Measurements from ENCODE around the gene FHIT. TPM values are rescaled to one million over a fixed set of nuclear protein-coding genes. Genes with fewer than 3 reads are reported as not detected.

FHIT gene
- total and polyA plus RNA-seq, 2 experiments from 2014 or later, result 9.7 to 16.2 TPM

DNA sequence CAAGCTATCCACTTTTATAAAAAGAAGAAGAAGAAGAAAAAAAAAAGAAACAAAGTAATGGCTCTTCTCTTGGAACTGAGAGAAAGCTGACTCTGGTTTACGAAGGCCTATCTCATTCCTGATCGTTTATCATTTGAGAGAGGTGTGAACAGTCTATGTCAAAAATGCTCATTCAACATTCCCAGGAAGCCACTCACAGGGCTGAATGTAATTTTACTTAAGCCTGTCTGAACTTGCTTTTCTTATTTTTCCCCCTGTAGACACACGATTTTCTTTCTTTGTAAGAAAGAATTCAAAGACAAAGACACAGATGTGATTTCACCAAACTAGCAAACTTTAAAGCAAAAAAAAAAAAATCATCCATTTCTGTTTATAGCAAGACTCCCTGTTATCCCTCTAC is 805.8 kb downstream of the FHIT start:
- no peaks in the 10 kb centered on the region for H3K4me1 ChIP-seq (ENCODE audit: insufficient read depth)
- no peaks in the 10 kb centered on the region for H3K79me2 ChIP-seq
- no peaks in the 10 kb centered on the region for H4K20me1 ChIP-seq (ENCODE audit: insufficient read depth, poor library complexity, severe bottlenecking)
- no peaks in the 10 kb centered on the region for H3K9me2 ChIP-seq (replicated peaks; ENCODE audit: insufficient read depth)
- no peak overlapping the region for H3K4me2 ChIP-seq
- no peaks in the 10 kb centered on the region for H3K36me3 ChIP-seq (replicated peaks; ENCODE audit: insufficient read depth, low read depth)
- no peak for DNase-seq (ENCODE audit: low spot score)
- no peaks in the 10 kb centered on the region for H3K9me3 ChIP-seq (ENCODE audit: low read depth)
- 54% methylated on average over 3 of the region's 3 CpGs for WGBS (ENCODE audit: low lambda C conversion rate, missing lambda C conversion rate)
- H2AFZ ChIP-seq, result no peak overlapping the region
- no peak for TF ChIP-seq EZH2 (IDR thresholded peaks at IDR 0.05; ENCODE audit: borderline replicate concordance)
- H3K27me3 ChIP-seq, result no peaks in the 10 kb centered on the region
- no peak overlapping the region for H3K27ac ChIP-seq
- no peak overlapping the region for H3K4me3 ChIP-seq

DNA sequence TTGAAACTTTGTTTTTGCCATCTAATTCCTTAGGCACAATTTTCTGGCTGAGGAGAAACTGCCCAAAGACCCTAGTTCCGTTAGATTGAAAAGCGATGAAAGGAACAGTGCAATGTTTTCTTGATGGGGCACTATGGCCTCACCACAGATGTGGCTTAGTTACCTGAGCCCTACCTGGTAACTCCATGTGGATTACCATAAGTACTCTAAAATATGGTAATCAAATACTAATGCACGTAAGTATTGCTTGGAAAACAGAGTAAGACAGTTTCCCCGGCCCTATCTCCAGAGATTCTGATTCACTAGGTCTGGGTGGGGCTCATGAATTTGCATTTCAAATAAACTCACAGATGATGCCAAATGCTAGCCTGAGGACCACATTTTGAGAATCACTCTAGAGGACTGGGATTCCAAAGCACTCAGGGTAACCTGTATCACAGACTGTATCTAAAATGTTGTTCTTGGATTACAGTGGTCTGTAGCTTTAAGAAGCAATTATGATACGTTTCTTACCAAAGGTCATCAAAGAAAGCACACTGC is 806.3 kb downstream of the FHIT start:
- H4K20me1 ChIP-seq (ENCODE audit: insufficient read depth, poor library complexity, severe bottlenecking), result no peaks in the 10 kb centered on the region
- WGBS (ENCODE audit: low lambda C conversion rate, missing lambda C conversion rate), result 68% methylated on average over 5 of the region's 5 CpGs
- no peak for DNase-seq (ENCODE audit: low spot score)
- H3K79me2 ChIP-seq, result no peaks in the 10 kb centered on the region
- no peak for TF ChIP-seq EZH2 (IDR thresholded peaks at IDR 0.05; ENCODE audit: borderline replicate concordance)
- TF ChIP-seq, protein P1, sequence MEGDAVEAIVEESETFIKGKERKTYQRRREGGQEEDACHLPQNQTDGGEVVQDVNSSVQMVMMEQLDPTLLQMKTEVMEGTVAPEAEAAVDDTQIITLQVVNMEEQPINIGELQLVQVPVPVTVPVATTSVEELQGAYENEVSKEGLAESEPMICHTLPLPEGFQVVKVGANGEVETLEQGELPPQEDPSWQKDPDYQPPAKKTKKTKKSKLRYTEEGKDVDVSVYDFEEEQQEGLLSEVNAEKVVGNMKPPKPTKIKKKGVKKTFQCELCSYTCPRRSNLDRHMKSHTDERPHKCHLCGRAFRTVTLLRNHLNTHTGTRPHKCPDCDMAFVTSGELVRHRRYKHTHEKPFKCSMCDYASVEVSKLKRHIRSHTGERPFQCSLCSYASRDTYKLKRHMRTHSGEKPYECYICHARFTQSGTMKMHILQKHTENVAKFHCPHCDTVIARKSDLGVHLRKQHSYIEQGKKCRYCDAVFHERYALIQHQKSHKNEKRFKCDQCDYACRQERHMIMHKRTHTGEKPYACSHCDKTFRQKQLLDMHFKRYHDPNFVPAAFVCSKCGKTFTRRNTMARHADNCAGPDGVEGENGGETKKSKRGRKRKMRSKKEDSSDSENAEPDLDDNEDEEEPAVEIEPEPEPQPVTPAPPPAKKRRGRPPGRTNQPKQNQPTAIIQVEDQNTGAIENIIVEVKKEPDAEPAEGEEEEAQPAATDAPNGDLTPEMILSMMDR (IDR thresholded peaks at IDR 0.05; ENCODE audit: poor library complexity), result no peak
- no peak for TF ChIP-seq EZH2phosphoT487 (IDR thresholded peaks at IDR 0.05; ENCODE audit: low read depth, severe bottlenecking, unreplicated experiment)
- no peak overlapping the region for H3K27ac ChIP-seq
- H3K27me3 ChIP-seq, result no peaks in the 10 kb centered on the region
- H3K4me3 ChIP-seq, result no peak overlapping the region
- no peaks in the 10 kb centered on the region for H3K9me3 ChIP-seq (ENCODE audit: low read depth)
- no peaks in the 10 kb centered on the region for H3K36me3 ChIP-seq (replicated peaks; ENCODE audit: insufficient read depth, low read depth)
- H3K4me1 ChIP-seq (ENCODE audit: insufficient read depth), result no peaks in the 10 kb centered on the region
- no peak overlapping the region for H2AFZ ChIP-seq
- no peak overlapping the region for H3K4me2 ChIP-seq
- no peaks in the 10 kb centered on the region for H3K9me2 ChIP-seq (replicated peaks; ENCODE audit: insufficient read depth)

DNA sequence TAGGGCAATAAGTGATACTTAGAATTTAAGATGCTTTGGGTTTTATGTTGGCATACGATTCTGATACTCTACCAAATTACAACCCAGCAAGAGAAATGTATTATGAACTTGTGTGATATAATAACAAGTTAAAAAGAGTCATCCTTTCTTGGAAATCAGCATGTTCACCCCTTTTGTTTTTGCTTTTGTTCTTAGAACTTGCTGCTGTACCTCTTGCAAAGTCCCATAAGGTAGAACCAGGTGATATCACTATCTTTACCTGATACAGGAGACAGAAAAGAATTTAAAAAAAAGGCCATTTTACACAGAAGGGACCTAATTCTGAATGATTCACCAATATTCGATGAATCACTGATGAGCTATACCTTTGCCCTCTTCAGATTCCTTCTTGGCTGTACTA is 810.4 kb downstream of the FHIT start:
- TF ChIP-seq, protein P1 (IDR thresholded peaks at IDR 0.05; ENCODE audit: poor library complexity), result no peak
- TF ChIP-seq EZH2 (IDR thresholded peaks at IDR 0.05; ENCODE audit: borderline replicate concordance) (no peak), EZH2phosphoT487 (IDR thresholded peaks at IDR 0.05; ENCODE audit: low read depth, severe bottlenecking, unreplicated experiment) (no peak)
- H3K79me2 ChIP-seq, result no peaks in the 10 kb centered on the region
- no peaks in the 10 kb centered on the region for H3K36me3 ChIP-seq (replicated peaks; ENCODE audit: insufficient read depth, low read depth)
- no peaks in the 10 kb centered on the region for H4K20me1 ChIP-seq (ENCODE audit: insufficient read depth, poor library complexity, severe bottlenecking)
- no peaks in the 10 kb centered on the region for H3K9me2 ChIP-seq (replicated peaks; ENCODE audit: insufficient read depth)
- H3K27ac ChIP-seq, result no peak overlapping the region
- 98% methylated on average over 2 of the region's 2 CpGs for WGBS (ENCODE audit: low lambda C conversion rate, missing lambda C conversion rate)
- H3K9me3 ChIP-seq (ENCODE audit: low read depth), result no peaks in the 10 kb centered on the region
- no peak for DNase-seq (ENCODE audit: low spot score)
- H3K4me1 ChIP-seq (ENCODE audit: insufficient read depth), result no peaks in the 10 kb centered on the region
- no peak overlapping the region for H3K4me2 ChIP-seq
- H2AFZ ChIP-seq, result no peak overlapping the region
- H3K27me3 ChIP-seq, result no peaks in the 10 kb centered on the region
- no peak overlapping the region for H3K4me3 ChIP-seq

DNA sequence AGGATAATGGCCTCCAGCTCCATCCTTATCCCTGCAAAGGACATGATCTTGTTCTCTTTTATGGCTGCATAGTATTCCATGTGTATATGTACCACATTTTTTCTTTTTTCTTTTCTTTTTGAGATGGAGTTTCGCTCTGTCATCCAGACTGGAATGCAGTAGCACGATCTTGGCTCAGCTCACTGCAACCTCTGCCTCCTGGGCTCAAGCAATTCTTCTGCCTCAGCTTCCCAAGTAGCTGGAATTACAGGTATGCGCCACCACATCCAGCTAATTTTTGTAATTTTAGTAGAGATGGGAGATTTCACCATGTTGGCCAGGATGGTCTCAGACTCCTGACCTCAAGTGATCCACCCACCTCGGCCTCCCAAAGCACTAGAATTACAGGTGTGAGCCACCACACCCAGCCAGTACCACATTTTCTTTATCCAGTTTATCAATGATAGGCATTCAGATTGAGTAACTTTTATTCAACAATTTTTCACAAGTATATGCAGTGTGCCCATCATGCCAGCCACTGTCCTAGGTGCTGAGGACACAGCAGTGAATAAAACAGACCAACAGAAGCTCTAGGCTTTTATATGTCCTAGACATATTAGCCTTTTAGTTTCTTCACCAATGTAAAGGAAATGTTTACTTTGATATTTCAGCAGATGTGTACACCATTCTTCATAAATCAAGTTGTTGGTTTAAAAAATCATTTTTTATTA is 815.2 kb downstream of the FHIT start:
- Histone ChIP-seq H3K4me2 (no peak overlapping the region), H3K9me3 (ENCODE audit: low read depth) (no peaks in the 10 kb centered on the region), H3K79me2 (no peaks in the 10 kb centered on the region), H3K9me2 (replicated peaks; ENCODE audit: insufficient read depth) (no peaks in the 10 kb centered on the region), H3K4me1 (ENCODE audit: insufficient read depth) (no peaks in the 10 kb centered on the region), H4K20me1 (ENCODE audit: insufficient read depth, poor library complexity, severe bottlenecking) (no peaks in the 10 kb centered on the region), H3K4me3 (no peak overlapping the region), H3K36me3 (replicated peaks; ENCODE audit: insufficient read depth, low read depth) (no peaks in the 10 kb centered on the region), H2AFZ (no peak overlapping the region), H3K27ac (no peak overlapping the region), H3K27me3 (no peaks in the 10 kb centered on the region)
- 97% methylated on average over 4 of the region's 4 CpGs for WGBS (ENCODE audit: low lambda C conversion rate, missing lambda C conversion rate)
- TF ChIP-seq, protein P1 (IDR thresholded peaks at IDR 0.05; ENCODE audit: poor library complexity), result no peak
- TF ChIP-seq EZH2 (IDR thresholded peaks at IDR 0.05; ENCODE audit: borderline replicate concordance) (no peak), EZH2phosphoT487 (IDR thresholded peaks at IDR 0.05; ENCODE audit: low read depth, severe bottlenecking, unreplicated experiment) (no peak)
- no peak for DNase-seq (ENCODE audit: low spot score)

All from hepatocyte (in vitro differentiated cells).